DMS53 treated with DMSO at 0.1 percent for 48 hours (cell line): Measurements from ENCODE around the gene PLXNB3.
"Not testable (repeated sequence)": the region's sequence is repeated elsewhere in the genome, so short reads cannot be mapped to it uniquely, and the experiment has no call there.

Source experiments
- DNase-seq: peaks from one replicate; lab custom pipeline; 2025; ENCODE audit not compliant: unreplicated experiment; lab: John Stamatoyannopoulos, UW

PLXNB3 gene

DNA sequence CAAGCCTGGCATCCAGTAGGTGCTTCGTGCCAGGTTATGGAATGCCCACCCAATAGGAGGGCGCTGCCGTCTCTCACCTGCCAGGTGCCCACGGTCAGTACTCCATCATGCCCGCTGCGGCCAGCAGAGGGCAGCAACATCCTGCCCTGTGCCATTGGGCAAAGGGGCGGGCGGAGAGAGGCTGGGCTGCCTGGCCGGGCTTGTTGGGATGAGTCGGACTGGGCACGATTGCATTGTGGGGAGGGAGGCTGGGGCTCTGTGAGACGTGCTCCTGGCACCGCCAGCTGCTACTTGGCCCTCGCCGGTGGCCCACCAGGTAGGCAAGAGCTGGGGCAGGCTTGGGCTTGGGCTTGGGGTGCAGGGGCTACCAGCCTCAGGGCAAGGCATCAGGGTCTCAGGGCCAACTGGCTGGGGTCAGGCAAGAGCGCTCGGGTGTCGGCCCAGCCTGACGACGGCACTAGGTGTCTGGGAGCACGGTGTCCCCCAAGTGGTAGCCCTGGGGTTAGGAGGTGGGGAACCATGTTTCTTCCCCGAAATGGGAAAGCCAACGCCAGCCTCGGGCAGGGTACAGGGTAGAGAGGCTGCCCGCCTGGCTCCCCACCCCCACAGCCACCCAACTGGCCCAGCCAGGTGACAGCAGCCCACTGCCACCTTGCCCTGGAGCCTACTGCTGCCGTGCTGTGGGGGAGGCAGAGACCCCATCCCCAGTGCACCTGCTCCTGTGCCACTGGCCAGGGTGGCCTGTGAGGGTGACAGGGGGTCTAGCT is at the start of gene PLXNB3:
Gene PLXNB3 (plus strand): TSS at position 261 of the 767 bp plus-strand sequence. CDS start 1,287 bp downstream, outside the sequence.
- DNase-seq, result peak; percentile 63

DNA sequence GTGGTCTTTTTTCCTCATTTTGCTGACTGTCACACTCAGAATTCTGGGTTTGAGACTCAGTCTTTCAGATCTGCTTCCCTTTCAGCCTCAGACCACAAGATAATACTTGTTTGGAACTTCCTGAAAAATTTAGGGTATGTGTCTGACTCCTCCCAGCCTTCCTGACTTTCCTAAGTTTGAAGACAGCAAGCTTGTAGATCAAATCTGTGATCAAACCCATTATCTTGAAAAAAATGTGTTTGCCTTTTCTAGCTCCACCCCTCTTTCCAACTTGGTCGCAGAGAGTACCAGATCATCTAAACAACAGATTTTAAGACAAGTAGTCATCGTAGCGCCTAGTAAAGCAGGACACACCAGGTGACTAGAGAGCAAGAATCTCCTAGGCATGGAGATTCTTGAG is 49.8 kb upstream of the PLXNB3 start:
- DNase-seq, result no peak

DNA sequence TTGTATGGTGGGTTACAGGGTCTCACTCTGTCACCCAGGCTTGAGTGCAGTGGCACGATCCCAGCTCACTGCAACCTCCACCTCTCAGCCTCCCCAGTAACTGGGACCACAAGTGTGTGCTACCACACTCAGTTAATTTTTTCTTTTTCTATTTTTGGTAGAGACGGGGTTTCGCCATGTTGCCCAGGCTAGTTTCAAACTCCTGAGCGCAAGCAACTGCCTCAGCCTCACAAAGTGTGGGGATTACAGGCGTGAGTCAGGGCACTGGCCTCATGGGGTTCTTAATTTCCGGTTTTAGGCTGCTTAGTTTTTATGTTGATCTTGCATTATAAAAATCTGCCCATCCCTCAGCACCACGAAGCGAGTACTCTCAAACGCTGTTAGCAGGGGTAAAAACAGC is 46.6 kb upstream of the PLXNB3 start:
- DNase-seq, result no peak

DNA sequence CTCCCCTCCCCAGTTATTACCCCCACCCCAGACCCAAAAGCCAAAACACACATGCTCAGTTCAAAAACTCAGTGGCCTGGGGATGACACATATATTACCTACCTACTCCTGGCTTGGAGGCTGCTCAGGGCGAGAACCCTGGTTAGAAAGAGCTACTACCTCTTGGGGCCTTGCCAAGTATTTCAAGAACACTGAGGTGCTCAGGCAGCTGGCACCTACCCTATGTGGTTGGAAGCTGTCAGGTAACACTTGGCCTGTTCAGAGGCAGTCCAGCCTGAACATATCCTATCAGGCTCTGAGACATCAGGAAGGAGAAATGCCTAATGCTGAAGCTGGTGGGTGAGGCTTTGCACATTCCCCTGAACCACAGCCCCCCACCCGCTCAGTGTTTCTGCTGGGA is 44.8 kb upstream of the PLXNB3 start:
- DNase-seq, result no peak

DNA sequence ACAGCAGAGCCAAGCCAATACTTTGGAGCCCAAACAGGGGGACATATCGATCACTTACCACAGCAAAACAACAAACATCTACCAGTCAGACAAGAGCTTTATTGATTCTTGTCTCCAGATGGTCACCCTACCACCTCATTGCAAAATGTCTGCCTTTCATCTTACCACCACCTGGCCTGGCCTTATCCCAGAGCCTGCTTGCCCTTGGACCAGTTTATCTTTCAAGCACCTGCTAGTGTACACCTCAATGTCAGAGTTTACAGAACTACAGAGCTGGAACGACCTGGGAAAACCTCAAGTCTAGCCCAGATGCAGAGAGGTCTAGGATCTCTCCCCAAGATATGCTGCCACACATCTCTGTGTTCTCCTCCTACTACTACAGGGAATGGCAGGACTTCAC is 44.3 kb upstream of the PLXNB3 start:
- DNase-seq, result no peak

DNA sequence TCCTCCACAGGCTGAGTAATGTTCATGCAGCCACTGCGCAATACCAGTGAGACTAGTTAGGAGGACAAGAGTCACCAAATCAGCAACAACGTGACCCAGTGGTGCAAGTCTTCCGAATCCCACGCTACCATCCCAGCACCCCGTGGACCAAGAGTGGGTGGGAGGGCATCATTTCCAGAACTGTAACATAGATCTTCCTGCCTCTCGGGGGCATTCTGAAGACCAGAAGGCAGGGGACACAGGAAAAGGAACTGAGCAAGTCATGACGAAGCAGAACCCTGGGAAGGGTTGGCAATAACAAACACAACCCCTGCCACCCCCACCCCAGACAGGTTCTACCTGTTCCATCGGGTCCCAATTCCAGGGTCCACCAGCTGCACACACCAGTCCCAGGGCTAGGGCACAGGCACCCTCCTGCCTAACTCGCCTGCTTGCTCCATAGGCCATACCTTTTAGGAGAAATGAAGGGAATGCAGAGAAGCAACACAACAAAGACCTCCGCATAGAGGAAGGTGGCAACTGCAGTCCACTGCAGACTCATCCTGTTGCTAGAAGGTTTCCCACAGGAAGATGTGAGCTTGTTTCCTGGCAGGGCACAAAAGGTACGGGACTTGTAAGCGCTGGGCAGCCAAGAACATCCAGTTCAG is 41.2 kb upstream of the PLXNB3 start:
- no peak for DNase-seq

DNA sequence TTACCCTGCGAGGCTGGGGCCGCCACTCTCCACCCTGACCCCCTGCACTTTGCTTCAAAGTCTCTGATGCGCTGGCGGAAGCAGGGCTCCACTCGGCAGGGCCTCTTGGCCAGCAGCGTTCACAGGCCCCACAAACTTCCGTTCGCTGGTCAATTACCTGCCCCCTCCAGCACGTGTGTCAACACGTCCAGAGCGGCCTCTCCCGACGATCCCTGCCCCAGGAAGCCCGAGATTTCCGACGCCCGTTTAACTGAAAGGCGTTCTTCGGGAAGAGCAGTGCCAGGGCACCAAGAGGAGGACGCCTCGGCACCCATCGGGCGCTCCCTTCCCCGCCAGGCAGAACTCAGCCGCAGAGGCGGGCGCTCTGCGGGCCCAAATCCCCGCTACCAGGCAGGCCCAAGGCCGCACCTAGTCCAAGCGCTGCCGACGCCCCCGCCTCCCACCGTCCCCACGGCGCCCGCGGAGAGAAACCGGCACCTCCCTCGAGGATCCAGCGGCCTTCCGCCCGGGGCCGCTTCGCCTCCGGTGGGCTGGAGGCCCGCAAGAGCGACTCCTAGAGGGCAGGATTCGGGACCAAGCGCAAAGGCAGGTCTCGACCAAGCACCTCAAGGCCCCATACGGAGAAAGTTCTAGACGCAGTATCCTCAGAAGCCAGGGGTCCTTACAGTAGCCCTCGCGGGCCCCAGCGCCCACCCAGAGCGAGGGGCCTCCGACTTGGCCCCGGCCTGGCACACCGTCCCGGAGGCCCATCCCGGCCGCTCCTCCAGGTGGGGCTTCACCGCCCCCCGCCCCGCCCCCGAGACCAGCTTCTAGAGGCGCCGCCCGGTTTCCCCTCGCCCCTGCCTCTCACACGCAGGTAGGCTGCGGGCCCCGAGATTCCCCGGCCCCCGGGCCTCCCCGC is 40.4 kb upstream of the PLXNB3 start:
- DNase-seq, result peak; percentile 24

DNA sequence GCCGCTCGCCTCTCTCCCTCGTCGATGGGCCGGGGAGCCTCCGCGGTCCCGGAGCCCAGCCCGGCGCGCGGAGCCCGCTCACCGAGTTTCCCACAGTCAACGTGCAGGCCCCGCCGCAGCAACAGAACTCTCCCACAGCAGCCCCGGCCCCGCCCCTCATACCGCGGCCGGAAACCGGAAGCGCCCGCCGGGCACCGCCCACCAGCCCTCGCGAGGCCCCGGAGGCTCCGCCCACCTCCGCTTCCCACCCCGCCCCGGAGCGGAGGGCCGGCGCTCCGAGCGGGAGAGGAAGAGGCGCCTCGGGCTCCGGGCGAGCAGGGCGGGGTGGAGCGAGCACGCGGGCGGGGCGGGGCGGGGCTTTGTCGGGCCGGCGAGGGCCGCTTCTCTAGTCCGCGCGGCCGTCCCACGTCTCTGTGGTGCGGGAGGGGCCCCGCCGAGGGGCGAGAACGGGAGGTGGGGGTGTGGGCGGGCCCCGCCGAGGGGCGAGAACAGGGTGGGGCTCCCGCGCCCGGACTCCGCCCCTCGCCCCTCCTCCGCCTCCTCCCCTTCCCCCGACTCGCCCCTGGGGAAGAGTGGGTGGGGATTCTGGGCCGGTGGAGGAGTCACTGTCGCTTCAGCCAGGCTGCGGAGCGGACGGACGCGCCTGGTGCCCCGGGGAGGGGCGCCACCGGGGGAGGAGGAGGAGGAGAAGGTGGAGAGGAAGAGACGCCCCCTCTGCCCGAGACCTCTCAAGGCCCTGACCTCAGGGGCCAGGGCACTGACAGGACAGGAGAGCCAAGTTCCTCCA is 39.6 kb upstream of the PLXNB3 start, which contains the start of the genes ABCD1 and BCAP31:
Gene ABCD1 (plus strand): TSS at position 605 of the 787 bp plus-strand sequence. CDS start 411 bp downstream, outside the sequence.
Gene BCAP31 (minus strand): TSS at position 136 of the 787 bp plus-strand sequence. CDS start 1,143 bp downstream, outside the sequence.
- DNase-seq, result peak; percentile 71

DNA sequence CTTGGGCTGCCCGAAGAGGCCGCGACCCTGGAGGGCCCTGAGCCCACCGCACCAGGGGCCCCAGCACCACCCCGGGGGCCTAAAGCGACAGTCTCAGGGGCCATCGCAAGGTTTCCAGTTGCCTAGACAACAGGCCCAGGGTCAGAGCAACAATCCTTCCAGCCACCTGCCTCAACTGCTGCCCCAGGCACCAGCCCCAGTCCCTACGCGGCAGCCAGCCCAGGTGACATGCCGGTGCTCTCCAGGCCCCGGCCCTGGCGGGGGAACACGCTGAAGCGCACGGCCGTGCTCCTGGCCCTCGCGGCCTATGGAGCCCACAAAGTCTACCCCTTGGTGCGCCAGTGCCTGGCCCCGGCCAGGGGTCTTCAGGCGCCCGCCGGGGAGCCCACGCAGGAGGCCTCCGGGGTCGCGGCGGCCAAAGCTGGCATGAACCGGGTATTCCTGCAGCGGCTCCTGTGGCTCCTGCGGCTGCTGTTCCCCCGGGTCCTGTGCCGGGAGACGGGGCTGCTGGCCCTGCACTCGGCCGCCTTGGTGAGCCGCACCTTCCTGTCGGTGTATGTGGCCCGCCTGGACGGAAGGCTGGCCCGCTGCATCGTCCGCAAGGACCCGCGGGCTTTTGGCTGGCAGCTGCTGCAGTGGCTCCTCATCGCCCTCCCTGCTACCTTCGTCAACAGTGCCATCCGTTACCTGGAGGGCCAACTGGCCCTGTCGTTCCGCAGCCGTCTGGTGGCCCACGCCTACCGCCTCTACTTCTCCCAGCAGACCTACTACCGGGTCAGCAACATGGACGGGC is 38.8 kb upstream of the PLXNB3 start:
- peak; percentile 16 for DNase-seq

DNA sequence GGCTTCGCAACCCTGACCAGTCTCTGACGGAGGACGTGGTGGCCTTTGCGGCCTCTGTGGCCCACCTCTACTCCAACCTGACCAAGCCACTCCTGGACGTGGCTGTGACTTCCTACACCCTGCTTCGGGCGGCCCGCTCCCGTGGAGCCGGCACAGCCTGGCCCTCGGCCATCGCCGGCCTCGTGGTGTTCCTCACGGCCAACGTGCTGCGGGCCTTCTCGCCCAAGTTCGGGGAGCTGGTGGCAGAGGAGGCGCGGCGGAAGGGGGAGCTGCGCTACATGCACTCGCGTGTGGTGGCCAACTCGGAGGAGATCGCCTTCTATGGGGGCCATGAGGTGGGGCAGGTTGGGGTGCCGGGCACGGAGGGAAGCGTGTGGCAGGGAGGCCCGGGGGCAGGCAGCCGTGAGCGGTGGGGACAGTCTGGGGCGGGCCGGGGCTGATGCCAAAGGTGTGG is 38.2 kb upstream of the PLXNB3 start:
- DNase-seq, result no peak

DNA sequence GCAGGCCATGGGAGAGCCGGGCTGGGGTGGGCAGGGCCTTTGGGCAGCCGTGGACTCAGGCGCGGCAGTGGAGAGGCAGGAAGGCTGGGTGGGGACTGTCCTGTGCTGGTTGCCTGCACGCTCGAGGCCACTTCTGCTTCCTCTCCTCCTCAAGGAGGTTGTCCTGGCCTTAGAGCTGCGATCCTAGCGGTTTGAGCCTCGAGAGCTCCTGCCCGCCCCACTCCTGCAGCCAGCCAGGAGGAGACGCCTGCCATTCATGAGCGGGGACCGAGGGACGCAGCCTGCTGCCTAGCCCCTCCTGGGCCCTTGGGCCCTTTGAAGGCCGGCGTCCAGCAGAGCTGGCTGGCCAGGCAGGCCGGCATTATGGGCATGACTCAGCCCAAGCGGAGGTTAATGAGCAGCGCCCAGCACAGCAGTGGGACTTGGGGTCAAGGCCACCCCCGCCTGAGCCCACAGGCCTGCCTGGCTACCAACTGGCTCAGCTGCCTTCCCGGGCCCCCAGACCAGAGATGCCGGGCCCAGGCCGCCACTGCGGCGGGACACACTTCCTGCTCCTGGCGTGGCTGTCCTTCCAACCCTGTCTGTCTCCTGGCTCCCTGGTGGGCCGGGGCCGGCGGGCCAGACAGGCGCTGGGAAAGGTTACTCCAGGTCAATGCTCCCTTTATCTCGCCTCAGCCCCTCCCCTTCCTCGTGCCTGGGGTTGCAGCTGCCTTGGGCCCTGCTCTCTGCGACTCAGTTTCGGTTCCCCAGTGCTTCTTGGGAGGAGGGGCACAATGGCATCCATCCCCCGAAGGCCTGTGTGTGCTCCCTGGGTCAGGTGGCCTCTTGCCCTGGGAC is 37.5 kb upstream of the PLXNB3 start:
- DNase-seq, result peak; percentile 11

DNA sequence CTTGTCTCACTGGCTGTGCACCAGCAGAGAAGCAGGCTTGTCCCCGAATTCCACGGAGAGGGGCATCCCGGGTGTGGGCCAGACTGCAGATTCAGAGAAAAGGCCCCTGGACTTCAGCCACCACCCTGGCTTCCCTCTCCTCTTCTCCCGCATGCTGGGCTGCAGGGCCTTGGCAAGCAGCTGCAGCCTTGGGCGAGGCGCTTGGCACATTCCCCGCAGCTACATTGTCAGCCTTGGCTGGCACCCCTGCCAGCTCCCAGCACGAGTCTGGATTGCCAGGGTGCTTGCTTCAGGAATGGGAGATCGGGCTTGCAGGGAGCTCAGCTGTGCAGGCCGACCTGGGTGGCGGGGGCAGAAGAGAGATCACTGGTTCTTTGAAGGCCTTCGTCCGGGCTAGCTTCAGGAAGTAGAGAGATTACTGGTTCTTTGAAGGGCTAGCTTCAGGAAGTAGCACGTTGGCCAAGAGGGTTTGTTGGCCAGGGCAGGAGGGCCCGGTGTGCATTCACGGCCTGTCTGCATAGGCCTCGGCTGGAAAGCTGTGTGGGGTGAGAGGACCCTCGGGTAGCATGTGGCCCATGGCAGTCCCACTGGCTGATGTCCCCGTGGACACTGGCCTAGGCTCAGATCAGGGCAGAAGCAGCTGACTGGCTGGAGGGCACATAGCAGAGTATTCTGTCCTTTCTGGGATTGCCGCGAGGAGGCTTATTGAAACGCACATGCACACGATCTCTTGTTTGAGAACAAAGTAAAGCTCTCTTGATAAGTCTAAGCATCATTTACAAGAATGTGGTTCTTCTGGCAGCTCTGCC is 36.7 kb upstream of the PLXNB3 start:
- DNase-seq, result no peak

DNA sequence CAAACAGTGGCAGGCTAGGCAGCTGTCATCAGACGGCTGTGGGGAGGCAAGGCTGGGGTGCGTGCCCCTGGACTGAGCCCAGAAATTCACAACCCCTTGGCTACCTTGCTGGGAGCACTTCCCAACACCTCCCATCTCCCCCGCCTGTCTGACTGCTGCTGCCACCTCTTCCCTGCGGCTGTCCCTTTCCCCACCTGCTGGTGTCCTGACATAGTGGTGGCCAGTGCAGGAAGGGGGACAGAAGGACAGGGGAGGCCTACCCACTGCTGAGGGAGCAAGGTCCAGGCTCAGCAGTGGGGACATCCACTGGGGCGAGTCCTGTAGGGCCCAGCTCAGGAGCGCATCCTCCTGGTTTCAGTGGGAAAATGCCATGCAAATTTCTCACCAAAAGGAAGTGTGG is 36.0 kb upstream of the PLXNB3 start:
- DNase-seq, result no peak

DNA sequence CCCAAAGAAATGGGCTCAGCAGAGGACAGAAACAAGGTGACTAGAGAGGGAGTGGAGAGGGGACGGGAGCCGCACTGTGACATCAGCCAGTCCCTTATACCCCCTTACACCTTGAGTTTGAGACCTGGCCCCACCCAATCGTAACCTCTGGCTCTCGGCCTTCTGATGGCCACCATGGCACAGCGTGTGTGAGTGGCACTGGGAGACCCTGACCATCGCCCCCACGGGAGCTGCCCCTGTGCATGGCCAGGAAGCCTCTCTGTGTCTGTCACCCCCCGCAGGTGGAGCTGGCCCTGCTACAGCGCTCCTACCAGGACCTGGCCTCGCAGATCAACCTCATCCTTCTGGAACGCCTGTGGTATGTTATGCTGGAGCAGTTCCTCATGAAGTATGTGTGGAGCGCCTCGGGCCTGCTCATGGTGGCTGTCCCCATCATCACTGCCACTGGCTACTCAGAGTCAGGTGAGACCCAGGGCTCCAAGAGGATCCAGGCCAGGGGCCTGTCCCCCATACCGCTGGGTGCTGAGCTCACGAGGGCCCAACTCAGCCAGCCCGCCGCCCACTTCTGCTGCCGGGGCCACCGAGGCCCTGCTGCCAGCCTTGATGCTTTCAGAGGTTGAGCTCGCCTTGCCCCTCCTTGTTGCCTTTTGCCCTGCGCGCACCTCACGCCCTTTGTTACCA is 35.0 kb upstream of the PLXNB3 start:
- DNase-seq, result no peak

DNA sequence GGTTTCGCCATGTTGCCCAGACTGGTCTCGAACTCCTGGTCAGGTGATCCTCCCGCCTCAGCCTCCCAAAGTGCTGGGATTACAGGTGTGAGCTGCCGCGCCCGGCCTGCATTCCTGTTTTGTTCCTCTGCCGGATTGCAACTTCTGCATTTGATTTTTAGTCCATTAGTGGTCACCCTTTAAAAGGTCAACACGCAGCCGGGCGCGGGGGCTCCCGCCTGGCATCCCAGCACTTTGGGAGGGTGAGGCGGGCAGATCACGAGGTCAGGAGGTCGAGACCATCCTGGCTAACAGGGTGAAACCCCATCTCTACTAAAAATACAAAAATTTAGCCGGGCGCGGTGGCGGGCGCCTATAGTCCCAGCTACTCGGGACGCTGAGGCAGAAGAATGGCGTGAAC is 33.9 kb upstream of the PLXNB3 start:
- DNase-seq, result not testable (repeated sequence)

DNA sequence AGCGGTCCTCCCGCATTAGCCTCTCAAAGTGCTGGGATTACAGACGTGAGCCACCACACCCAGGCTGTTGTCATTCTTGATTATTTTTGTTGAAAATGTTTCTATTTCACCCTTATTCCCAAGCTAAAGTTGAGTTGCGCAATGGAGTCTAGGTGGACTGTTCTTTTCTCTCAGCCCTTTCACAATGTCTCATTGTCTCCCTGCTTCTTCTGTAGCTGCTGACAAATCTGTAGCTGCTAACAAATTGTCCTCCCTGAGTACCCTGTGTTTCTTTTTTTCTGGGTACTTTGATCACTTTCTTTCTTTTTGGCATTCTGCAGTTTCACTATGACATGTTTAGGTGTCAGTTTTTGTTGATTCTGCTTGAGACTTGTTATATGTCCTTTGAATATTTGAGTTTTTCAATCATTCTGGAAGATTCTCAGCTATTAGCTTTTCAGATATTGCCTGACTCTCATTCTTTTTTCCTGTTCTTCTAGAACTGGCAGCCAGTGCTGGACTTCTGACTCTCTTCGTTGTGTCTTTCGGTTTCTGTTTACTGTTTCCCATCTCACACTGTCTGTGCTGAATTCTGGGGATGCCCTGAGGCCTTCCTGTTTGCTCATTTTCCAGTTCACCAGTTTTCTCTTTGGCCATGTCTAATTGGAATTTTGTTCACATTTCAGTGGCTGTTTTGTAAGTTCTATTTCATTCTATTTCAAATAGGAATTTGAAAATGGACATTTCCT is 32.8 kb upstream of the PLXNB3 start:
- DNase-seq, result no peak

DNA sequence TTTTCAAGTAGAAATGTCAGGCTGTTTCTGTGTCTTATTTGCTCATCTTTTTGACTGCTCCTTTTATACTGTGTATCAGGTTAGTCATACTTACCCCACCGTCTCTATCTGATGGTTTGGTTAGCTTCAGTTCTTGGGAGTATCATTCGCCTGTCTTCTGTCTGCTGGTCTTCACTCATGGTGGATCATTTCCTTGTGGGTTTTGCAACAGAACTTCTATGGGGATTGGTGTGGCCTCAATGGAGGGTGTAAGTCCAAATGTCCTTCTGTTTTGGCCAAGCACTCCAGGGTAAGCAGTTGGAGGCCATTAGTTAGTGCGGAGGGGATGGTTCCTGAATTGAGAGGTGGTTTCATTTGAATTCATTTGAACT is 32.2 kb upstream of the PLXNB3 start:
- DNase-seq, result no peak
